ENCODE data around the gene CIAO2B.

DNA sequence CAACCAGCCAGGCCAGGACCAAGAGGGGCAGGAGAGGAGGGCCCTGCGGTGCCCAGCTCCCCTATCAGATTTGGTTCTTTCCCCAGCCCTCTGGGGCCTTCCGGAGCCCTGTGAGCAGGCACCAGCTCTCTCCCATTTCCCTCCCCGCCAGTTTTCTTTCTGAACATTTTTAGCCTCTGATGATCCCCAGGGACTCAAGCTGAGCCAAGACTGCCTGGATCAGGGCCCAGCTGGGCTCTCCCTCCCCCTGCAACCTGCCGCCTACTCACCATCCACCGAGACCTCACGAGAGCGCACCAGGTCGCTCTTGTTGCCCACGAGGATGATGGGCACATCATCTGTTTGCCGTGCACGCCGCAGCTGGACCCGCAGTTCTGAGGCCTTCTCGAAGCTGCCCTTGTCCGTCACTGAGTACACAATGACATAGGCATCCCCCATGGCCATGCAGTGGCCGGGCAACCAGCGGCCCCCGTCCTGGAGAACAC is 10.9 kb downstream of the CIAO2B start:
- TF ChIP-seq, protein P1, sequence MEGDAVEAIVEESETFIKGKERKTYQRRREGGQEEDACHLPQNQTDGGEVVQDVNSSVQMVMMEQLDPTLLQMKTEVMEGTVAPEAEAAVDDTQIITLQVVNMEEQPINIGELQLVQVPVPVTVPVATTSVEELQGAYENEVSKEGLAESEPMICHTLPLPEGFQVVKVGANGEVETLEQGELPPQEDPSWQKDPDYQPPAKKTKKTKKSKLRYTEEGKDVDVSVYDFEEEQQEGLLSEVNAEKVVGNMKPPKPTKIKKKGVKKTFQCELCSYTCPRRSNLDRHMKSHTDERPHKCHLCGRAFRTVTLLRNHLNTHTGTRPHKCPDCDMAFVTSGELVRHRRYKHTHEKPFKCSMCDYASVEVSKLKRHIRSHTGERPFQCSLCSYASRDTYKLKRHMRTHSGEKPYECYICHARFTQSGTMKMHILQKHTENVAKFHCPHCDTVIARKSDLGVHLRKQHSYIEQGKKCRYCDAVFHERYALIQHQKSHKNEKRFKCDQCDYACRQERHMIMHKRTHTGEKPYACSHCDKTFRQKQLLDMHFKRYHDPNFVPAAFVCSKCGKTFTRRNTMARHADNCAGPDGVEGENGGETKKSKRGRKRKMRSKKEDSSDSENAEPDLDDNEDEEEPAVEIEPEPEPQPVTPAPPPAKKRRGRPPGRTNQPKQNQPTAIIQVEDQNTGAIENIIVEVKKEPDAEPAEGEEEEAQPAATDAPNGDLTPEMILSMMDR (IDR thresholded peaks at IDR 0.05 in 4 of 5, conservative IDR thresholded peaks at IDR 0.05 in 1 of 5) = no peak
- TF ChIP-seq POLR2A (IDR thresholded peaks at IDR 0.05) = peak; percentile 39 to 55

Data from gastrocnemius medialis (tissue), 4 donors.